Right hindlimb (tissue), 1 donor: ENCODE data around the gene FANCD2OS.
"Not testable (repeated sequence)": the region's sequence is repeated elsewhere in the genome, so short reads cannot be mapped to it uniquely, and the experiment has no call there.

Experiments
- DNase-seq: peaks from one replicate; pipeline ENCODE4 v3.0.0-alpha.2; 2018

Gene FANCD2OS

GRCh38 chr3:10091387-10091786 is 16.7 kb downstream of the FANCD2OS start:
- DNase-seq, result not testable (repeated sequence)

GRCh38 chr3:10090774-10091173 is 17.3 kb downstream of the FANCD2OS start:
- DNase-seq, result not testable (repeated sequence)

- DNase-seq, result no peak
Measured at GRCh38 chr3:10090179-10090578, 17.9 kb downstream of the FANCD2OS start.

GRCh38 chr3:10088256-10088655 is 19.8 kb downstream of the FANCD2OS start:
- DNase-seq, result no peak

- no peak for DNase-seq
Measured at GRCh38 chr3:10085738-10086137, 22.3 kb downstream of the FANCD2OS start.

GRCh38 chr3:10081871-10082270 is 26.2 kb downstream of the FANCD2OS start:
- DNase-seq, result no peak

- no peak for DNase-seq
Measured at GRCh38 chr3:10074666-10075065, 33.4 kb downstream of the FANCD2OS start.

GRCh38 chr3:10070077-10070476 is 38.0 kb downstream of the FANCD2OS start:
- not testable (repeated sequence) for DNase-seq

GRCh38 chr3:10055097-10055496 is 53.0 kb downstream of the FANCD2OS start:
- no peak for DNase-seq
